SK-N-SH treated with all-trans-retinoic acid at 6 μM for 48 hours (cell line): ENCODE results near the gene PHF20.
"Not testable (repeated sequence)": the region's sequence is repeated elsewhere in the genome, so short reads cannot be mapped to it uniquely, and the experiment has no call there.

Experiments
- CREB5 ChIP-seq: fragments of 250-450 bp; sonication (Bioruptor Pico); IDR thresholded peaks from 2 replicates; pipeline ENCODE4 v1.5.1; 2020; ENCODE audit warnings: low read depth, mild to moderate bottlenecking, moderate library complexity
- GLIS3 ChIP-seq: fragments of 250-450 bp; sonication (Bioruptor Pico); IDR thresholded peaks from 2 replicates; pipeline ENCODE4 v1.5.0; 2020; ENCODE audit warnings: mild to moderate bottlenecking, moderate library complexity
- ZNF565 ChIP-seq: fragments of 450-650 bp; formaldehyde crosslinking; conservative IDR thresholded peaks from 2 replicates; pipeline ENCODE4 v1.5.0; 2020; ENCODE audit warnings: low read depth, mild to moderate bottlenecking, moderate library complexity

GRCh38 chr20:35851659-35852058 lies 79.8 kb downstream of the PHF20 start:
- not testable (repeated sequence) for TF ChIP-seq ZNF565, GLIS3, CREB5 (CRISPR knock-in tag)
